T47D (cell line): Measurements from ENCODE around the gene RTBDN.

Source experiments
- DNase-seq, 2 experiments: peaks; one replicate each; pipeline versions ENCODE4 v3.0.0 to v3.0.0-alpha.2; 2011 to 2012; ENCODE audit warnings: low read depth in 1 of 2, low spot score in 1 of 2
- JUND ChIP-seq: IDR thresholded peaks from 2 replicates; pipeline ENCODE4 v1.6.1; 2012; ENCODE audit warnings: low read depth
- in situ Hi-C: cut with HindIII; loops from 2 replicates; pipeline ENCODE4 v1.10.0; 2016; ENCODE audit warnings: low sequenced_read_pairs, low pct_unique_long_range_greater_than_20kb

Gene RTBDN

GRCh38 chr19:12791345-12792050 lies 42.9 kb downstream of the RTBDN start, which contains the start of gene JUNB:
Gene JUNB (plus strand): TSS chr19:12791486. CDS start chr19:12791772, 286 bp downstream.
- in situ Hi-C loops = no loop called here
- no peak for TF ChIP-seq JUND
- DNase-seq = peak; percentile 81 to 96

GRCh38 chr19:12790628-12791344 lies 43.6 kb downstream of the RTBDN start:
- in situ Hi-C loops = no loop called here
- no peak for DNase-seq
- TF ChIP-seq JUND = no peak

- peak; percentile 81 to 94 for DNase-seq
- no peak for TF ChIP-seq JUND
- in situ Hi-C loops = no loop called here
Measured at GRCh38 chr19:12789904-12790619, 44.3 kb downstream of the RTBDN start.

GRCh38 chr19:12789098-12789903 lies 45.1 kb downstream of the RTBDN start:
- peak in 1 of 2 experiments; percentile 18 for DNase-seq
- TF ChIP-seq JUND = no peak
- in situ Hi-C loops = no loop called here

- DNase-seq = peak in 1 of 2 experiments; percentile 54
- no peak for TF ChIP-seq JUND
Measured at GRCh38 chr19:12788682-12789097, 45.7 kb downstream of the RTBDN start.

GRCh38 chr19:12788042-12788681 lies 46.2 kb downstream of the RTBDN start:
- TF ChIP-seq JUND = no peak
- no peak for DNase-seq
- in situ Hi-C loops = no loop called here

More at GRCh38 chr19:12788682-12789097, 45.7 kb downstream of the RTBDN start:
- in situ Hi-C loops = no loop called here

- in situ Hi-C loops = no loop called here
Measured at GRCh38 chr19:12787458-12787857, 46.9 kb downstream of the RTBDN start.

GRCh38 chr19:12786952-12787351 lies 47.4 kb downstream of the RTBDN start:
- in situ Hi-C loops = no loop called here
- TF ChIP-seq JUND = no peak
- no peak for DNase-seq

More at GRCh38 chr19:12787458-12787857, 46.9 kb downstream of the RTBDN start:
- DNase-seq = no peak
- no peak for TF ChIP-seq JUND

- no peak for TF ChIP-seq JUND
- DNase-seq = peak; percentile 66 to 84
- in situ Hi-C loops = no loop called here
Measured at GRCh38 chr19:12786141-12786870, 48.1 kb downstream of the RTBDN start.

- in situ Hi-C loops = no loop called here
- DNase-seq = no peak
- TF ChIP-seq JUND = no peak
Measured at GRCh38 chr19:12785431-12786031, 48.8 kb downstream of the RTBDN start.
